Heart right ventricle (tissue), 16 donors: ENCODE data around the gene MEPE. TPM values are rescaled to one million over a fixed set of nuclear protein-coding genes. Genes with fewer than 3 reads are reported as not detected.

Source experiments
- ATAC-seq, 8 donors: fragments of 200-7000 bp; cut with Tn5 transposase; one replicate each; pipeline ENCODE4 v1.9.1; 2020; ENCODE audit warnings: mild to moderate bottlenecking in 8 of 8, moderate library complexity in 8 of 8, moderate number of reproducible peaks in 1 of 8
- DNase-seq, 2 donors: peaks; one replicate each; pipeline ENCODE4 v3.0.0-alpha.2; 2020
- H3K27ac ChIP-seq, 10 donors: fragments of 200-600 bp; sonication (generic) in 2 of 10; one replicate each; pipeline versions ENCODE4 v1.5.0 to v1.8.0; 2020 to 2022; ENCODE audit warnings: mild to moderate bottlenecking in 3 of 10
- H3K27me3 ChIP-seq, 7 donors: fragments of 200-600 bp; one replicate each; pipeline ENCODE4 v1.8.0; 2021 to 2022; ENCODE audit warnings: mild to moderate bottlenecking in 2 of 7
- H3K36me3 ChIP-seq, 9 donors: fragments of 200-600 bp; sonication (generic) in 1 of 9; one replicate each; pipeline versions ENCODE4 v1.5.0 to v1.8.0; 2020 to 2022; ENCODE audit warnings: mild to moderate bottlenecking in 2 of 9
- H3K4me1 ChIP-seq, 9 donors: fragments of 200-600 bp; sonication (generic) in 1 of 9; one replicate each; pipeline versions ENCODE4 v1.5.0 to v1.8.0; 2020 to 2022; ENCODE audit warnings: mild to moderate bottlenecking in 4 of 9
- H3K4me3 ChIP-seq, 10 donors: fragments of 200-600 bp; sonication (generic) in 2 of 10; one replicate each; pipeline versions ENCODE4 v1.5.0 to v1.8.0; 2020 to 2022; ENCODE audit warnings: mild to moderate bottlenecking in 7 of 10, moderate library complexity in 2 of 10
- H3K9me3 ChIP-seq, 11 donors: fragments of 200-600 bp in 10 of 11; sonication (generic) in 2 of 11; one replicate each; pipeline versions ENCODE4 v1.5.0 to v1.8.0; 2013 to 2022; ENCODE audit warnings: mild to moderate bottlenecking in 2 of 11, control low read depth in 1 of 11, moderate library complexity in 1 of 11
- WGBS, 2 donors: extraction: QIAGEN DNeasy Blood & Tissue Kit; methylation state at CpG; one replicate each; pipeline ENCODE4 v1.1.7; 2013; ENCODE audit warnings: inconsistent platforms in 1 of 2; 5-methylcytosine and 5-hydroxymethylcytosine counted together
- intact Hi-C, 10 donors: fragments of 100-400 bp; cut with DNase I; formaldehyde crosslinking; loops; one replicate each; pipeline versions ENCODE4 v1.11.1 to v1.14.2; 2022
- polyA plus RNA-seq, 2 donors: library from polyadenylated mRNA; stranded (reverse); fragments of 200-250 nt; gene quantifications; one replicate each; pipeline ENCODE4 v1.2.3, GENCODE V29; 2013
- total RNA-seq, 10 donors: library from RNA; stranded (reverse); fragmentation: NEBNext Ultra II Directional in 3 of 10; extraction: Animal tissue kit (Norgen Biotek cat#: 25700) in 3 of 10; gene quantifications; one replicate each; pipeline versions ENCODE4 v1.2.1 to v1.2.4, GENCODE V29; 2021 to 2023
- TF ChIP-seq, protein P1 (sequence below), 9 donors: fragments of 200-600 bp; sonication (generic) in 2 of 9; IDR thresholded peaks; one replicate each; pipeline versions ENCODE4 v1.5.0 to v1.8.0; 2021 to 2022; ENCODE audit warnings: antibody characterized with exemption in 9 of 9, mild to moderate bottlenecking in 5 of 9, moderate library complexity in 1 of 9
- donor health status: Arrhythmogenic right ventricular cardiomyopathy.
- donor health status: ischemic (EF 13 %, LVEDD 7.1; RV severe dilation, severe dysfunction).
- donor health status: healthy with polysubstance abuse.
- donor health status: DM: no; HTN: yes; CAD: no.
- donor health status: DM: no; HTN: no; CAD: no.
- donor health status: ischemic (EF 25% LVEDD 6.9; RV normal size, moderate dysfunction).
- donor health status: ischemic (EF 25% LVEDD 5.7; RV mildly dilated, moderate dysfunction).
- donor health status: healthy.
- donor health status: DM: yes; HTN: yes; CAD: no.
- donor health status: Ischemic cardiomyopathy.
- donor health status: ischemic (EF 35%, LVEDD 5.7; RV mildly dilated, moderate dysfunction).
- donor health status: nonischemic (EF 11% LVEDD 7.7; RV severe dilation, severe dysfunction).
- donor health status: DM: yes; HTN: yes; CAD: no.
- donor health status: PGD.
- donor health status: ischemic (EF 29% LVEDD 5.4; RV normal size, mild dysfunction).
- donor health status: nonischemic (EF 23%, LVEDD 6.1; RV moderate dilation, normal function).

The MEPE gene
- total and polyA plus RNA-seq, 12 donors: not detected

DNA sequence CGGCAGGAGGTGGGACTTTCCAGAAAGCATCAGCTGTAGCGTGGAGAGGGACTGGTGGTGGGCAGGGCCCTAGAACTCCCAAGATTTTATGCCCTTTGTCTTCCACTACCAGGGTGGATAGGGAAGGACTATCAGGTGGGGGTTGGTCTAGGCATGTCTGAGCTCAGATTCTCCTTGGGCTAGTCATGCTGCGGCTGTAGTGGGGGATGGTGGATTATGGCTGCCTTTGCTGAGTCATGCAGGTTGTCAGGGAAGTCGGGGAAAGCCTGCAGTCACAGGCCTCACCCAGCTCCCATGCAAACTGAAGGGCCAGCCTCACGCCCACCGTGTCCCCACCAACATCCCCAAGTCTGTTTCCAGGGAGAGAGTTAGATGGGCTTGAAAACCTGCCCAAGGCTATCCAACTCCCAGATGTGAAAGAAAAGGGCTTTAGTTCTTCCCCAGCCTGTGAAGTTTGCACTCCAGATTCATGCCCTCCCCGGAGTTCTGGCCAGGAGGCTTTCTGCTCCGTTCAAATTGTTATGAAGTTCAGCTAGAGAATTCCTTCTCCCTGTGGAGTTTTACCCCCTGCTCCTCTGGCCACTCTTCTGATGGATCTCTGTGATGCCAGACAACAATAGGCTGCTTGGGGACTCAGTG is 13.4 kb upstream of the MEPE start:
- Histone ChIP-seq H3K36me3 (no peaks in the 10 kb centered on the region), H3K27ac (no peak overlapping the region), H3K4me1 (no peaks in the 10 kb centered on the region), H3K4me3 (no peak overlapping the region), H3K9me3 (peaks cover 0 to 7% (median 0%) of the 10 kb centered on the region in 11 donors), H3K27me3 (no peaks in the 10 kb centered on the region)
- DNase-seq: no peak
- intact Hi-C loops: no loop called here
- TF ChIP-seq, protein P1, sequence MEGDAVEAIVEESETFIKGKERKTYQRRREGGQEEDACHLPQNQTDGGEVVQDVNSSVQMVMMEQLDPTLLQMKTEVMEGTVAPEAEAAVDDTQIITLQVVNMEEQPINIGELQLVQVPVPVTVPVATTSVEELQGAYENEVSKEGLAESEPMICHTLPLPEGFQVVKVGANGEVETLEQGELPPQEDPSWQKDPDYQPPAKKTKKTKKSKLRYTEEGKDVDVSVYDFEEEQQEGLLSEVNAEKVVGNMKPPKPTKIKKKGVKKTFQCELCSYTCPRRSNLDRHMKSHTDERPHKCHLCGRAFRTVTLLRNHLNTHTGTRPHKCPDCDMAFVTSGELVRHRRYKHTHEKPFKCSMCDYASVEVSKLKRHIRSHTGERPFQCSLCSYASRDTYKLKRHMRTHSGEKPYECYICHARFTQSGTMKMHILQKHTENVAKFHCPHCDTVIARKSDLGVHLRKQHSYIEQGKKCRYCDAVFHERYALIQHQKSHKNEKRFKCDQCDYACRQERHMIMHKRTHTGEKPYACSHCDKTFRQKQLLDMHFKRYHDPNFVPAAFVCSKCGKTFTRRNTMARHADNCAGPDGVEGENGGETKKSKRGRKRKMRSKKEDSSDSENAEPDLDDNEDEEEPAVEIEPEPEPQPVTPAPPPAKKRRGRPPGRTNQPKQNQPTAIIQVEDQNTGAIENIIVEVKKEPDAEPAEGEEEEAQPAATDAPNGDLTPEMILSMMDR (IDR thresholded peaks at IDR 0.05): no peak
- ATAC-seq: no peak
- WGBS, 2 donors: 75 to 81% methylated on average over 8 of the region's 8 CpGs

DNA sequence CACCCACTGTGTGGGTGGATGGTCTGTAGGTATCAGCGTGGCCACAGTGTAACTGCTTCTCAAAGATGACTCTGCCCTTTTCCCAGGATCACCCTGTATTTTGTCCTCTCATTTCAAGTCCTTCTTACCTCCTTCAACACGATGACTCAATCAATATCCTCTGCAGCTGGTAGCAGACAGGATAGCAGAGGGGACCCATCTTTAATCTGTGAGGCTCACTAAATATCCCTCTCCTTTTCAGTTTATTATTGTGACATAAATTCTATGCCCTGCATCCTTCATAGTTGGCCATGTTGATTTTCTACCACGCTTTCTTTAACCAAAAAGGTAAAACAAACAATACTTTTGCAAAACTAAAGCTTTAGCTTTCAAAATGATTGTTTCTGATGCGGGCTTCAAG is 9.6 kb upstream of the MEPE start:
- no peaks in the 10 kb centered on the region for H3K27me3 ChIP-seq
- H3K4me3 ChIP-seq: no peak overlapping the region
- intact Hi-C loops: no loop called here
- DNase-seq (no peak), ATAC-seq (no peak)
- H3K4me1 ChIP-seq: no peaks in the 10 kb centered on the region
- TF ChIP-seq, protein P1 (IDR thresholded peaks at IDR 0.05): no peak
- WGBS, 2 donors: 73 to 86% methylated on average over 4 of the region's 4 CpGs
- H3K9me3 ChIP-seq: peaks cover 0 to 4% (median 0%) of the 10 kb centered on the region in 11 donors
- H3K36me3 ChIP-seq: no peaks in the 10 kb centered on the region
- no peak overlapping the region for H3K27ac ChIP-seq

DNA sequence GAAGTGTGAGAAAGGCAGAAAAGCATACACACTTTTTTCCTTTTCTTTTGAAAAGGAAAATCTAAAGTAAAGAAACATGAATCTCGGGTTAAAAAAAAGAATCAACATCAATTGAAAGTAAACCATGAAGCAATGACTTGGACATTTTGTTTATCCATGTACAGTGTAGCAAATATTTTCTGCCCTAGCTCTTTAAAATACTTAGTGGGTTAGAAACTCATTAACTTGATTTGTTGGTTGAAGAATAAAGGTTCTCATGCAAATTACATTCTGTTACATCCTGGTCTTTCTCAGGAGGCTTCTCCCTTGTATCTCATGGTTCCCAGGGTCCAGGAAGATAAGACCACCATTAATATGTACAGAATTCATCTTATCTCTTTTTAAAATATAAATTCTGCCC is 9.0 kb upstream of the MEPE start:
- 79 to 83% methylated on average over 1 of the region's 1 CpG for WGBS, 2 donors
- no peak for ATAC-seq
- H3K27ac ChIP-seq: no peak overlapping the region

DNA sequence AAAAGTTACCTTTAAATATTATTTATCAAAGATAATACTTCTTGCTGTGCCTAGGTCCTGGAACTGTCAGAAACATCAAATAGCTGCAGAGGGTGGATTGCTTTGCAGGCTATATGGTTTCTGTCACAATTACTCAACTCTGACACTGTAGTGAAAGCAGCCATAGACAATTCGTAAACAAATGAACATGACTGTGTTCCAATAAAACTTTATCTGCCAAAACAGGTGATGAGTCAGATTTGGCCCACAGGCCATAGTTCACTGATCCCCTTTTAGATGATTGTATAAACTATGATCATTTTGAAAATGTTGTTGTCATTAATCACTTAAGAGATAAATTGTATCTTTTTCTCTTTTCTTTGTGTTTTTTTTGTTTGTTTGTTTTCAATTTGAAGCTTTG is 8.4 kb upstream of the MEPE start:
- TF ChIP-seq, protein P1 (IDR thresholded peaks at IDR 0.05): no peak
- intact Hi-C loops: no loop called here
- Histone ChIP-seq H3K9me3 (peaks cover 0 to 4% (median 0%) of the 10 kb centered on the region in 11 donors), H3K4me1 (no peaks in the 10 kb centered on the region), H3K4me3 (no peak overlapping the region), H3K36me3 (no peaks in the 10 kb centered on the region), H3K27me3 (no peaks in the 10 kb centered on the region), H3K27ac (no peak overlapping the region)
- DNase-seq: no peak
- ATAC-seq: no peak
- 84 to 85% methylated on average over 1 of the region's 1 CpG for WGBS, 2 donors

More for the DNA sequence above, 9.0 kb upstream of the MEPE start:
- DNase-seq: no peak
- H3K4me1 ChIP-seq: no peaks in the 10 kb centered on the region
- no peaks in the 10 kb centered on the region for H3K36me3 ChIP-seq
- H3K9me3 ChIP-seq: peaks cover 0 to 4% (median 0%) of the 10 kb centered on the region in 11 donors
- no peaks in the 10 kb centered on the region for H3K27me3 ChIP-seq
- intact Hi-C loops: no loop called here
- TF ChIP-seq, protein P1 (IDR thresholded peaks at IDR 0.05): no peak
- no peak overlapping the region for H3K4me3 ChIP-seq
